GM19239 (cell line): ENCODE measurements around the gene DHRSX.
"Not testable (repeated sequence)": the region's sequence is repeated elsewhere in the genome, so short reads cannot be mapped to it uniquely, and the experiment has no call there.

Source experiments
- DNase-seq: peaks from one replicate; pipeline ENCODE4 v3.0.0; 2011; ENCODE audit warnings: low spot score; ENCODE audit not compliant: insufficient read length
- FAIRE-seq: peaks from 2 replicates; lab custom pipeline; 2011; peaks lifted over from hg19 to GRCh38; lab: Jason Lieb, UNC

DHRSX gene

DNA sequence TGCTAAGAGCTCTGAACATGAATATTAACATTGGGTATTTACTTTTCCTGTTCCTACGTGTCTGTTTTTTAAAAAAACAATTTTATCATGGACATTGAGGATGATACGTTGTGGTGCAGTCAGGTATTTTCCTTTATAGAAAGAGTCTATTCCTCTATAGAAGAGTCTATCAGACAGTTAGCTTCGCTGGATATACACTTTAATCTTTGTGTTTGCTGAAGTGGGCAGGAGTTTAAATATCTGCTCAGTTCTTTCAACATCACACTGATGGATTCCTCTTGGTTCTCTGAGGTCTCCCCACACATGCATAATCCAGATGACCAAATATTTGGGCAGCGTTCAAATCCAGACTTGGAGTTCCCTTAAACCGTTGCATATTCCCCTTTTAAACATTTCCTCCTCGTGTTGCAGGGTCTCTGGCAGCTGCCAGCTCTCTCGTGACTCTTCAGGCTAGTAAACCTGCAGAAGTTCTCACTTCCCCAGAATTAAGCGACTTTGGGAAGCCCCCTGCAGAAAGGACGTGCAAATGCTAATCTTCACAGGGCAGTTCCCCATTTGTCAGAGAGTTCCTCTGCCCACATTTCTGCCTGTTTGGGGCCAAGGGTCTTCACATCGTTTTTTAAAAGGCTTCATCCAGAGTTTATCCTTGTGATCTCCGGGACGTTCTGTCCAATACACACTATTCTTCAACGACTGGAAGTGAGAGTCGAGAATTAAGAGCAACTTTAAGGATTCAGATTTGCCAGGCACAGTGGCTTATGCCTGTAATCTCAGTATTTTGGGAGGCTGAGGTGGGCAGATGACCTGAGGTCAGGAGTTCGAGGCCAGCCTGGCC is 20.5 kb upstream of the DHRSX start:
- FAIRE-seq (peak; percentile 90), DNase-seq (no peak)

- no peak for FAIRE-seq
- DNase-seq: no peak
Observed at GRCh38 chrX:2520539-2520938, 19.8 kb upstream of the DHRSX start.

- not testable (repeated sequence) for DNase-seq, FAIRE-seq
Observed at GRCh38 chrX:2519638-2520037, 18.9 kb upstream of the DHRSX start.

- FAIRE-seq (no peak), DNase-seq (no peak)
Observed at GRCh38 chrX:2517055-2517454, 16.3 kb upstream of the DHRSX start.

GRCh38 chrX:2516623-2517022 is 15.8 kb upstream of the DHRSX start:
- FAIRE-seq (peak; percentile 93), DNase-seq (no peak)

DNA sequence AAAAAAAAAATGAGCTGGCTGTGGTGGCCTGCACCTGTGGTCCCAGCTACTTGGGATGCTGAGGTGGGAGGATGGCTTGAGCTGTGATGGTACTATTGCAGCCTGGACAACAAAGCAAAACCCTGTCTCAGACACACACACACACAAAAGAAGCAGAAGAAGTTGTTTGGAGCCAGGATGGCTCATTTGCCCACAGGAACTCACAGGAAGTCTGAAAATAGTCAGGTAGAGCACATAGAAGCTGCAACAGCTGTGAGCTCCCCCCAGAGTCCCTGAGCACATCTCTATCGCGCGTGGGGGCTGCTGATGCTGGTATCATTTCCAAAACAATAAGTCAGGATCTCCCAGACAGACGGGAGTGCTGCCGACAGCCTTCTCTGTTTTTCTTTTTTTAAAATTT is 13.4 kb upstream of the DHRSX start:
- no peak for DNase-seq
- peak; percentile 35 for FAIRE-seq

DNA sequence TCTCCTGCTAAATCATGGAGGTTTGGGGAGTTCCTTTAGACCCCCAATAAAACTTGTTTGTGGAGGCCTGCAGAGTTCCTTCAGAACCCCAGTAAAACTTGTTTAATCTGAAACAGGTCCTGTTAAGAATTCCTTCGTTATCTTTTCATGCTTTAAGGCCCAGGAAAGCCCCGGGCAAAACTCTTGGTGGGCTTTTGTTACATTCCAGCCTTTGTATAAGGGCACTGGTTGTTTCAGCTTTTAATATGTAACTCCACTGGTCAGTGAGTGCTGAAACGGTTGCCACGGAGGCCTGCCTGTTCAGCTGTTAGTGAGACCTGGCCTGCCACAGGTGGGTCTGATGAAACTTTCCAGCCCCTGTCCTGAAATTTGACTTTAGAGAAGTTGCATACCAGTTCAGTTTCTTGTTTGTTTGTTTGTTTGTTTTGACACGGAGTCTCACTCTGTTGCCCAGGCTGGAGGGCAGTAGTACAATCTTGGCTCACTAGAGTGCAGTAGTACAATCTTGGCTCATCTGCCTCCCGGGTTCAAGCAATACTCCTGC is 12.4 kb upstream of the DHRSX start:
- no peak for FAIRE-seq
- no peak for DNase-seq

DNA sequence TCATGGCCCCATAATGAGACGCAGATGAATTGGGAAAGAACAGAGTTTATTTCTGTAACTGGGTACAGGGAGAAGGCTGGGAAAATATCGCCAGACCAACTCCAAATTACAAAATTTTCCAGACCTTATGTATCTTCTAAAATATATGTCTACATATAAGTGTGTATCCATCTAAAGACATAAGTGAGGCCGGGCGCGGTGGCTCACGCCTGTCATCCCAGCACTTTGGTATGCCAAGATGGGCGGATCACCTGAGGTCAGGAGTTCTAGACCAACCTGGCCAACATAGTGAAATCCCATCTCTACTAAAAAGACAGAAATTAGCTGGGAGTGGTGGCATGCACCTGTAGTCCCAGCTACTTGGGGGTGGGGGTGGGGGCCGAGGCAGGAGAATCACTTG is 11.7 kb upstream of the DHRSX start:
- FAIRE-seq (no peak), DNase-seq (no peak)

DNA sequence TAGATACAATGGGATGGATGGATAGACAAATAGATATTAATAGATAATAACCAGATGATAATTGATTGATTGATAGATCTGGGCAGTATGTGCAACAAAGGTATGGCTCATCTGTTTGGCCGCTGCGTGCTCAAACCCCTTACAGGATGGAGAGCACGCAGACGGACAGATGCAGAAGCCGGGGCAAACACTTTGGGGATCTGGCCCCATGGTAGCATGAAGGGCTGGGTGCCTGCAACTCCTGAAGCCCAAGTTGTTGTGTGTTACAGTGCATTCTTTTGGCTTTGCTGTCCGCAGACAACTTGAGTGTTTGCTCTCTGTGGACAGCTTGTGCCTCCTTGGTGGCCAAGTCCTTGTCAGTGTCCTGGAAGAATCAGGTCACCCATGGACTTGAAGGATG is 10.6 kb upstream of the DHRSX start:
- FAIRE-seq: no peak

DNA sequence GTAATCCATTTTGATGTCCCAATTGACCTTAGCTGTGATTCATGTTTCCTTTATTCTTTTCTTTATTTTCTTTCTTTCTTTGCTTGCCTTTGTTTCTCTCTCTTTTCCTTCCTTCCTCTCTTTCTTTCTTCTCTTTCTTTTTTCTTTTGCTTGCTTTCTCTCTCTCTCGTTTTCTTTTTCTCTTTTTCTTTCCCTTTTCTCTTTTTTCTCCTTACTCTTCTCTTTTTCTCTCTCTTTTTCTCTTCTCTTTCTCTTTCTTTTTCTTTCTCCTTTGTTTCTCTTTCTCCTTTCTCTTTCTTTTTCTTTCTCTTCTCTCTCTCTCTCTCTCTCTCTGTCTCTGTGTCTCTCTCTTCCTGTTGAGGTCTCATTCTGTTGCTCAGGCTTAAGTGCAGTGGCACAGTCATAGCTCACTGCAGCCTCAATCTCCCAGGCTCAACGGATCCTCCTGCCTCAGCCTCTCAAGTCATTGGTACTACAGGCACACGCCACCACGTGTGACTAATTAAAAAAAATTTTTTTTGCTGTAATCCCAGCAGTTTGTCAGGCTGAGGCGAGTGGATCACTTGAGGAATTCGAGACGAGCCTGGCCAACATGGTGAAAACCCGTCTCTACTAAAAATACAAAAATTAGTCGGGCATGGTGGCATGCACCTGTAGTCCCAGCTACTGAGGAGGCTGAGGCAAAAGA is 8.0 kb upstream of the DHRSX start:
- FAIRE-seq: no peak
- DNase-seq: no peak

More for the DNA sequence above, 10.6 kb upstream of the DHRSX start:
- no peak for DNase-seq

DNA sequence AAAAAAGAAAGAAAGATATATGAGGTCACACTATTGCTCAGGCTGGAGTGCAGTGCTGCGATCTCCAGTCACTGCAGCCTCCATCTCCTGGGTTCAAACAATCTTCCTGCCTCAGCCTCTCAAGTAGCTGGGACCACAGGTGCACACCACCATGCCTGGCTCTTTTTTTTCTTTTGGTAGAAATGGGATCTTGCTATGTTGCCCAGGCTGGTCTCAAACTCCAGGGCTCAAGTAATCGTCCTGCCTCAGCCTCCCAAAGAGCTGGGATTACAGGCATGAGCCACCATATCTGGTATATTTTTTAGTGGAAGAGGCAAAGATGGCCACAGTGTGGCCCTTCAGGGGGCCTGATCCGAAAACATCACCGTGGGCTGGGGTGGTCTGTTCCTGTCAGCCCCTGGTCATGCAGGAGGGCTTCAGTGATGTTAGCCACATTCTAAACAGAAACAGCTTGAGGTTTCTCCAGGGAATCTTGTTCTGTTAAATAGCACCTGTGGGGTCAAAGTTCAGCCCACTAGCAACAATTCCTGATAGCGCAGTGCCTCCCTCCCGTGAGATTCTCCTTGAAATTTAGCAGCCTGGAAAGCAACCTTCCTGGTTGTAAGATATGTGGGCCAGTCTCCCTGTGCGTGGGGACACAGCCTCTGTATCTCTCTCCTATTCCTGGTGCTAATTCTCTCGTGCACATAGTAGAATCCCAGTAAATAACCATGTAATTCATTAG is 7.3 kb upstream of the DHRSX start:
- FAIRE-seq (no peak), DNase-seq (no peak)

DNA sequence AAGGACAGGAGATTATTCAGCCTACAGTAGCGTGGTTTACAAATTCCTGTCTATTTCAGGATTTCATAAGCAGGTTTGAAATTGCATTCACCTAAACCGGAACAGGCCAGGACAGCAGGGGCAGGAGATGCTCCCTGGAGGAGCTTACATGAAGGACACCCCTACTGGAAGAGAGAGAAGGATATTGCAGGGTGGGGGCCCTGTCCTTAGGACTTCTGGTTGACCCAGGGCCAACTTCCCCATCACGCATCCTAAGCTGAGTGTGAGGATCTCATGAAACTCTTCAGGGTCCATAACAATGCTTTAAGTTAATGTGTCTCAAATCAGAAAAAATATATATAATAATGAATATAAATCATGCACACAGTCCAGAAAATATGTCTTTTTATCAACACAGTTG is 6.4 kb upstream of the DHRSX start:
- DNase-seq (no peak), FAIRE-seq (no peak)

- not testable (repeated sequence) for FAIRE-seq, DNase-seq
Observed at GRCh38 chrX:2505341-2505740, 4.6 kb upstream of the DHRSX start.

DNA sequence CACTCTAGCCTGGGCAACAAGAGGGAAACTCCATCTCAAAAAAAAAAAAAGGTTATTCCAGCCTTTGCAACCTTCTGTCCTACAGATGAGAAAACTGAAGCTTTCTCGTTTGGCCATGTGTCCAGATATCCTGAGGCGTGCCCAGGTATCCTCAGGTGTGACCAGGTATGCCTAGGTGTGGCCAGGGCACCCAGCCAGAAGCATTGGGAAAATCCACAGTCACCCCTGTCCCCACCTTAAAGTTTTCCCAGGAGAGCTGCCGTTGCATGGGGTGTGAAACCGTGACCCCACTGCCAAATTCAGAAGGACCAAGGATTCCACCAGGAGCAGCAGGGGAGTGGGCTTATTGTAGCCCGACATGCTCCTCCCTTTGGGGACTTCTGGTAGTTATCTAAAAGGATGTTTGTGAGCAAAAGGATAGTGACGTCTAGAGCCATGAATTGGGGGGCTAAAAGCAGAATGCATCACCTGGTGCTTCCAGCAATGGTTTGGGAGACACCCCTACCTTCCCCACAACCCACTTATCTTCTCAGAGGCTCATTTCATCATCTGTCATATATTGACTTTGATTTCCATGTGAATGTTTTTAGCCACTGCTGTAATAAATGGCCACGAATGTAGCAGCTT is 4.0 kb upstream of the DHRSX start:
- DNase-seq (no peak), FAIRE-seq (no peak)

GRCh38 chrX:2503591-2504500 is 3.1 kb upstream of the DHRSX start:
- FAIRE-seq (no peak), DNase-seq (no peak)

- DNase-seq: no peak
- no peak for FAIRE-seq
Observed at GRCh38 chrX:2502668-2503519, 2.1 kb upstream of the DHRSX start.

DNA sequence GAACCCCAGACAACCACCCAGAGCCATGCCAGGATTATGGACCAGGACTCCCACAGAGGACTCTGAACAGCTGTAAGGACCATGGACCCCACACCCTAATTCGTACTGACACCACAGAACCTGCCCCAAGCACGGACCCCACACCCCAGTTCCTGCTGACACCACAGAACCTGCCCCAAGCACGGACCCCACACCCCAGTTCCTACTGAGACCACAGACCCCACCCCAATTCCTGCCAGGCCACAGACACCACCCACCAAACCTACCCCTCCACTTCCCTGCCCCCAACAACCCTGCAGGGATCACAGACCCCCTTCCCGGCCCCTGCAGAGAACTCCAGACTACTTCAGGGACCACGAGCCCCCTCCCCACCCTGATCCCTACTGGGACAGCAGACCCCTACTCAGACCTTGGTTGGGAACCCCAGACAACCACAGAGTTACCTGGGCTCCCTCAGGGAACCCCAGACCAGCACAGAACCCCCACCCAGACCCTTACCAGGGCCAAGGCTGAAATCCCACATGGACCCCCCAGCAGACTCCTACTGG is 1.4 kb upstream of the DHRSX start:
- DNase-seq: no peak
- no peak for FAIRE-seq

- DNase-seq (no peak), FAIRE-seq (no peak)
Observed at GRCh38 chrX:2501559-2502102, 855 bp upstream of the DHRSX start.
